ENCODE measurements around the gene TUBB3. TPM values are rescaled to one million over a fixed set of nuclear protein-coding genes. Genes with fewer than 3 reads are reported as not detected.

TUBB3 gene
- total and polyA plus RNA-seq, 2 of the 8 experiments (the other 6 are each of a cell fraction or from before 2014, with no cell fraction given): 275 to 393 TPM

DNA sequence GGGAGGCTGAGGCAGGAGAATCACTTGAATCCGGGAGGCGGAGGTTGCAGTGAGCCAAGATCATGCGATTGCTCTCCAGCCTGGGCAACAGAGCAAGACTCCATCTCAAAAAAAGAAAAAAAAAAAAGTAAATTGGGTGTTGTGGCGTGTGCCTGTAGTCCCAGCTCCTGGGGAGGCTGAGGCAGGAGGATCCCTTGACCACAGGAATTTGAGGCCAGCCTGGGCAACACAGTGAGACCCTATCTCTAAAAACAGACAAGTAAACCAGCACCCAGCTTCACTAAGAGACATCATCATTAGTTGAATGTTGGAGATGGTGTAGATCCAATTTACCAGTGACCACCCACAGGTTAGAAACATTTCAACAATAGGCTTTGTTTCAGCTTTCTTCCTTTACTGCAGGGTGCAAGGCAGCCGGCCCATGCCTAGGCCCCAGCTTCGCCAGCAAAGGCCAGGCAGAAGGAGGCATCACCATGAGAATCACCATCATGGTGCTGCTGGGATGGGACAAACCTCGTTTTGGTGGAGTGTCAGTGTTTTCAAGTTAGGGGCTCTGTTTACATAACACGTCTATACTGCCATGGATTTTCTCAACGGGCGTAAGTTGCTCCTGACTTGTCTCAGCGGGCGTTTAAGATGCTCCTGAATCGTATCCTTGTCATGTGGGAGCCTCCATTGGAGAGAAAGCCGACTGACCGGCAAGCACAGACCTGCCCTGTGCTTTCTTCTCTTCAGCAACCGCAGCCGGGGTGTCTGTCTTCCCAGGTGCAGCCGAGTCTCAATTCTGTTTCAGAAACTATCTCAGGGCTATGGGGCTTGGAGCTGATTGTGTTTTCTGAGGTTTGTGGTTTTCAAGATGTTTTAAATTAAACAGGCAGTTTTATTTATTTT, 42.4 kb upstream of the TUBB3 start (continued):
- TF ChIP-seq EGR1 (IDR thresholded peaks at IDR 0.05; ENCODE audit: borderline replicate concordance, low read depth, low read length) (no peak), BACH1 (IDR thresholded peaks at IDR 0.05; ENCODE audit: low read length) (no peak)
